Measurements from ENCODE around the gene MALL. TPM values are rescaled to one million over a fixed set of nuclear protein-coding genes. Genes with fewer than 3 reads are reported as not detected.

MALL gene
- total and polyA plus RNA-seq, 2 donors = 1.2 to 7.7 TPM

DNA sequence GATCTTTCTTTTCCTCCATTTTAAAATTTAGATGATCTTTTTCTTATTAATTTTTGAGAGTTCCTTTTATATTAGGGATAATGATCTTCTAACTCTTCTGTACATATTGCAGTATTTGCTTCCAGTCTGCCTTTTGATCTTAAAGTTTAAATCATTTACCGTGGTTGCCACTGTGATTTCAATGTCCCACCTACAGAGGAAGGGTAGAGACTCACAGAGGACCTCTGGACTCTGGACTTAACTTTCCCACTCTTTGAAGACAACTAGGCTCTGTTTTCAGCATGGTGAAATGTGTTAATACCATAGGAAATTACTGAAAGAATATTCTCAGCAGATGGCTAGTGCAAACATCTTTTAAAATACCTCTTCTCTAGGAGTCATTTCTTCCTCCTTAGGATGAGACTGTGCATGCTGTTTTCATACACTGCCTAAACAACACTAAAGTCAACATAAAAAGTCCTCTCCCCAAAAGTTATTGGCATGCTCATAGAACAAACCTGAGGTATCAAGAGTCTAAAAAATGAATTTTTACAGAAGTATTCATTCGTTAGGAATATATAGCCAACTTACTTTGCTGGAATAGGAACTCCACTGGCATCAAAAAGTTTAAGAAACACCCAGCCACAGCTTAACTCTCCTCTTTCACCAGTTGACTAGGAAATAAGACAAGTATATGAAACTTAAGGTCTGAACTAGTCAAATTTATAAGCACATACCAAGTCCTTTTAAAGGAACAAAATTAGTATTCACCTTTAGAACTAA lies 30.7 kb upstream of the MALL start:
- no peak for DNase-seq (ENCODE audit: low read depth in 6 of 9, low spot score in 9 of 9)
- no peaks in the 10 kb centered on the region for H3K4me1 ChIP-seq (ENCODE audit: control insufficient read depth in 2 of 2, insufficient read depth in 2 of 2, low read length in 2 of 2)
- no peak overlapping the region for H3K4me3 ChIP-seq (ENCODE audit: low read length in 2 of 2)
- no peak overlapping the region for H3K27ac ChIP-seq (ENCODE audit: low read depth in 1 of 2, low read length in 1 of 2)
- no peaks in the 10 kb centered on the region for H3K36me3 ChIP-seq (ENCODE audit: control insufficient read depth in 2 of 2, insufficient read depth in 2 of 2, low read length in 1 of 2)
- H3K27me3 ChIP-seq (ENCODE audit: control insufficient read depth in 2 of 2, insufficient read depth in 1 of 2, low read length in 1 of 2) = no peaks in the 10 kb centered on the region
- WGBS = 96% methylated on average over 2 of the region's 2 CpGs
- H3K9me3 ChIP-seq (ENCODE audit: control insufficient read depth in 2 of 2, insufficient read depth in 1 of 2, low read length in 1 of 2) = no peaks in the 10 kb centered on the region

DNA sequence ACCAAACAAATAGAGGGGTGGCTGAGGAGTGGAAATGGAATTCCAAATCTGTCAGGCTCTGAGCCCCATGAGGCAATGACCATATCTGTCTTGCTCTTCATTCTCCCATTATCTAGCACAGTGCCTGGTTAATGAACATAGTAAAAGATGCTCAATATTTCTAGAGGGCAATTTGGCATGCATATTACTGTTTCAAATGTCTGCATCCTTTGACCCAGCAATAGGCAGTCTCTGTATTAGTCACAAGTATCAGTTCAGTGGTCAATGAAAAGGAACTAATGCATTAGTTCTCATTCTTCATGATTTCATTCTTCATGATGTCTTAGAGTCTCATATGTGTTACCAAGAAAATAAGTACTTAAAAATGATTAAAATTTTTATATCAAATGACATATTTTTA lies 28.4 kb upstream of the MALL start:
- Histone ChIP-seq H3K27ac (ENCODE audit: low read depth in 1 of 2, low read length in 1 of 2) (no peak overlapping the region), H3K27me3 (ENCODE audit: control insufficient read depth in 2 of 2, insufficient read depth in 1 of 2, low read length in 1 of 2) (no peaks in the 10 kb centered on the region), H3K9me3 (ENCODE audit: control insufficient read depth in 2 of 2, insufficient read depth in 1 of 2, low read length in 1 of 2) (no peaks in the 10 kb centered on the region), H3K4me1 (ENCODE audit: control insufficient read depth in 2 of 2, insufficient read depth in 2 of 2, low read length in 2 of 2) (no peaks in the 10 kb centered on the region), H3K36me3 (ENCODE audit: control insufficient read depth in 2 of 2, insufficient read depth in 2 of 2, low read length in 1 of 2) (no peaks in the 10 kb centered on the region), H3K4me3 (ENCODE audit: low read length in 2 of 2) (no peak overlapping the region)
- DNase-seq (ENCODE audit: low read depth in 6 of 9, low spot score in 9 of 9) = no peak

DNA sequence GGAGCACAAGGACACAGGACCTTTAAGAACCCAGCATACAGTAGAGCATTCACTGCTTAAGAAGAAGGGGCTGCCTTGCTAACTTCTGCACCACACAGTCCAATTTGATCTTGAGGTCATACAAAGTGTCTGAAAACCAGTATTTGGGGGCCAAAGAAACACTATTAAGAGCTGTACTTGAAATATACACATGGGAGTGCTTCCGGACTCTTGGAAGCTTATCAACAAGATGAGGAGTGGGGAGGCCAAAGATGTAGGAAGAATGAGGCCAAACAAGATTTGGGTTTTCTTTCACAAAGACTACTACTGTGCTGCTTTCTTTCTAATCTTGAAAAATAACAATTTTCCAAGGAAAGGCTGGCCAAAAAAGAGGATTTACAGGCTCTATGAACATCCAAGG lies 24.8 kb upstream of the MALL start:
- H3K27ac ChIP-seq (ENCODE audit: low read depth in 1 of 2, low read length in 1 of 2) = no peak overlapping the region
- no peaks in the 10 kb centered on the region for H3K27me3 ChIP-seq (ENCODE audit: control insufficient read depth in 2 of 2, insufficient read depth in 1 of 2, low read length in 1 of 2)
- H3K9me3 ChIP-seq (ENCODE audit: control insufficient read depth in 2 of 2, insufficient read depth in 1 of 2, low read length in 1 of 2) = no peaks in the 10 kb centered on the region
- whole genome bisulfite sequencing = 95% methylated on average over 1 of the region's 1 CpG
- DNase-seq (ENCODE audit: low read depth in 6 of 9, low spot score in 9 of 9) = no peak
- no peaks in the 10 kb centered on the region for H3K36me3 ChIP-seq (ENCODE audit: control insufficient read depth in 2 of 2, insufficient read depth in 2 of 2, low read length in 1 of 2)
- H3K4me1 ChIP-seq (ENCODE audit: control insufficient read depth in 2 of 2, insufficient read depth in 2 of 2, low read length in 2 of 2) = no peaks in the 10 kb centered on the region
- H3K4me3 ChIP-seq (ENCODE audit: low read length in 2 of 2) = no peak overlapping the region

DNA sequence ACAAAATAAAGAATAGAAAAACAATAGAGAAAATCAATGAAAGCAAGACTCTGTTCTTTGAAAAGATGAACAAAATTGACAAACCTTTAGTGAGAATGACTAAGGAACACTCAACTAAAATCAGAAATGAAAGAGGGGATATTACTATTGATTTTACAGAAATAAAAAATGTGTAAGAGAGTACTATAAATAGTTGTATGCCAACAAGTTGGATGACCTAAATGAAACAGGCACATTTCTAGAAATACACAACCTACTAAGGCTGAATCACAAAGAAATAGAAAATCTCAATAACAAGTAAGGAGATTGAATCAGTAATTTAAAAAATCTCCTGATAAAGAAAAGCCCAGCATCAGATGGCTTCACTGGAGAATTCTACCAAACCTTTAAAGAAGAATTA lies 18.4 kb upstream of the MALL start:
- Histone ChIP-seq H3K36me3 (ENCODE audit: control insufficient read depth in 2 of 2, insufficient read depth in 2 of 2, low read length in 1 of 2) (no peaks in the 10 kb centered on the region), H3K27me3 (ENCODE audit: control insufficient read depth in 2 of 2, insufficient read depth in 1 of 2, low read length in 1 of 2) (no peaks in the 10 kb centered on the region), H3K4me3 (ENCODE audit: low read length in 2 of 2) (no peak overlapping the region), H3K9me3 (ENCODE audit: control insufficient read depth in 2 of 2, insufficient read depth in 1 of 2, low read length in 1 of 2) (no peaks in the 10 kb centered on the region), H3K4me1 (ENCODE audit: control insufficient read depth in 2 of 2, insufficient read depth in 2 of 2, low read length in 2 of 2) (no peaks in the 10 kb centered on the region), H3K27ac (ENCODE audit: low read depth in 1 of 2, low read length in 1 of 2) (no peak overlapping the region)
- DNase-seq (ENCODE audit: low read depth in 6 of 9, low spot score in 9 of 9) = no peak

DNA sequence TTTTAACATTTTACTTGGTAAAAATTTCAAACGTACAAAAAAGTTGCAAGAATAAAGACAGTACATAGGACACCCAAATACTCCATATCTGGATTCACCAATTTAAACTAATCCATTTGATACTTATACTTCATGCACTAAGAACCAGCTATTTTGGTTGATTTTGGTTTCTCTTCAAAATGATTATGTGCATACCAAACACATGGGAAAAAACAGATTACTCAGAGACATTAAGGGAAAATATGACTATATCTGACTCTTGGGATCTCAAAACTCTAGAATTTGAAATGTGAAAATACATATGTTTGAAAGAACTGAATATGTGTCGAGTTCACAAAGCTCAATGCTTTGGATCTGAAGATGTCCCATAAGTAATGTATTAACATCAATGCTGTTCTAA lies 15.5 kb upstream of the MALL start:
- Histone ChIP-seq H3K27me3 (ENCODE audit: control insufficient read depth in 2 of 2, insufficient read depth in 1 of 2, low read length in 1 of 2) (no peaks in the 10 kb centered on the region), H3K4me3 (ENCODE audit: low read length in 2 of 2) (no peak overlapping the region), H3K36me3 (ENCODE audit: control insufficient read depth in 2 of 2, insufficient read depth in 2 of 2, low read length in 1 of 2) (no peaks in the 10 kb centered on the region), H3K27ac (ENCODE audit: low read depth in 1 of 2, low read length in 1 of 2) (no peak overlapping the region), H3K9me3 (ENCODE audit: control insufficient read depth in 2 of 2, insufficient read depth in 1 of 2, low read length in 1 of 2) (no peaks in the 10 kb centered on the region), H3K4me1 (ENCODE audit: control insufficient read depth in 2 of 2, insufficient read depth in 2 of 2, low read length in 2 of 2) (no peaks in the 10 kb centered on the region)
- WGBS = 96% methylated on average over 2 of the region's 2 CpGs
- no peak for DNase-seq (ENCODE audit: low read depth in 6 of 9, low spot score in 9 of 9)

DNA sequence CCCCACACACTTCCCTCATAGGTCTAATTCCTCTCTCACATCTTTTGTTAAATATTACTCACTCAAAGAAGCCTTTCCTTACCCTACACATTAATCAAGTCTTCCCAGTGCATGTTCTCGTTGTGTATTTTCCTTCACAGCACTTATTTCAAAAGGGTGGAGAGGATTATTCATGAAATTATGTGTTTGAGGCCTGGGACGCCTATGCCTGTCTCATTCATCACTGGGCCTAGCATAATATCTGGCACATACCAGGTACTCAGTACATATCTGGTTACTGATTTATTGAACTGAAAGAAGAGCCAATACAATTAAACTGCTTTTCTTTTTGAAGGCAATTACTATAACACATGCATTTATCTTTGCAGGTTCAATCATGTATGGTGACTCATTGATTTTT lies 15.1 kb upstream of the MALL start:
- no peak overlapping the region for H3K4me3 ChIP-seq (ENCODE audit: low read length in 2 of 2)
- H3K9me3 ChIP-seq (ENCODE audit: control insufficient read depth in 2 of 2, insufficient read depth in 1 of 2, low read length in 1 of 2) = no peaks in the 10 kb centered on the region
- H3K27ac ChIP-seq (ENCODE audit: low read depth in 1 of 2, low read length in 1 of 2) = no peak overlapping the region
- 96% methylated on average over 2 of the region's 2 CpGs for WGBS
- no peaks in the 10 kb centered on the region for H3K4me1 ChIP-seq (ENCODE audit: control insufficient read depth in 2 of 2, insufficient read depth in 2 of 2, low read length in 2 of 2)
- no peaks in the 10 kb centered on the region for H3K36me3 ChIP-seq (ENCODE audit: control insufficient read depth in 2 of 2, insufficient read depth in 2 of 2, low read length in 1 of 2)
- H3K27me3 ChIP-seq (ENCODE audit: control insufficient read depth in 2 of 2, insufficient read depth in 1 of 2, low read length in 1 of 2) = no peaks in the 10 kb centered on the region
- no peak for DNase-seq (ENCODE audit: low read depth in 6 of 9, low spot score in 9 of 9)

DNA sequence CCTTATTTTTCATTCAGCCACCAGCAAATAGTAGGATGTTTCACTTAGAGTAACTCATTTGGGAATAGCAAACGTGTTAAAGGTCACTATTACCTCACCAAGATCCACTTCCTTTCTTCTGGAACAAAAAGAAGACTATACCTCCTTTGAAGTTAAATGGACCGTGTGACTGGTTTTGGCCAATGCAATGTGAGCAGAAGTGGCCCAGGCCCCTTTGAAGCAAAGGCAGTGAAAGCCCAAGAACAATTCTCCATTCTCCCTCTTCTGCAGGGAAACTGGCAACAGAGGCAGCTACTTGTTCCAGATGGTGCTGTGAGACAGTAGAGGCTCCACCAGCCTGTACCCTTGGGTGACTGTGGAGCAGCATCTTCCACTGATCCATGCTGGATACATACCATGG lies 11.3 kb upstream of the MALL start:
- H3K36me3 ChIP-seq (ENCODE audit: control insufficient read depth in 2 of 2, insufficient read depth in 2 of 2, low read length in 1 of 2) = no peaks in the 10 kb centered on the region
- no peaks in the 10 kb centered on the region for H3K4me1 ChIP-seq (ENCODE audit: control insufficient read depth in 2 of 2, insufficient read depth in 2 of 2, low read length in 2 of 2)
- WGBS = 91% methylated on average over 2 of the region's 2 CpGs
- no peaks in the 10 kb centered on the region for H3K9me3 ChIP-seq (ENCODE audit: control insufficient read depth in 2 of 2, insufficient read depth in 1 of 2, low read length in 1 of 2)
- H3K4me3 ChIP-seq (ENCODE audit: low read length in 2 of 2) = no peak overlapping the region
- no peak for DNase-seq (ENCODE audit: low read depth in 6 of 9, low spot score in 9 of 9)
- H3K27me3 ChIP-seq (ENCODE audit: control insufficient read depth in 2 of 2, insufficient read depth in 1 of 2, low read length in 1 of 2) = no peaks in the 10 kb centered on the region
- no peak overlapping the region for H3K27ac ChIP-seq (ENCODE audit: low read depth in 1 of 2, low read length in 1 of 2)

DNA sequence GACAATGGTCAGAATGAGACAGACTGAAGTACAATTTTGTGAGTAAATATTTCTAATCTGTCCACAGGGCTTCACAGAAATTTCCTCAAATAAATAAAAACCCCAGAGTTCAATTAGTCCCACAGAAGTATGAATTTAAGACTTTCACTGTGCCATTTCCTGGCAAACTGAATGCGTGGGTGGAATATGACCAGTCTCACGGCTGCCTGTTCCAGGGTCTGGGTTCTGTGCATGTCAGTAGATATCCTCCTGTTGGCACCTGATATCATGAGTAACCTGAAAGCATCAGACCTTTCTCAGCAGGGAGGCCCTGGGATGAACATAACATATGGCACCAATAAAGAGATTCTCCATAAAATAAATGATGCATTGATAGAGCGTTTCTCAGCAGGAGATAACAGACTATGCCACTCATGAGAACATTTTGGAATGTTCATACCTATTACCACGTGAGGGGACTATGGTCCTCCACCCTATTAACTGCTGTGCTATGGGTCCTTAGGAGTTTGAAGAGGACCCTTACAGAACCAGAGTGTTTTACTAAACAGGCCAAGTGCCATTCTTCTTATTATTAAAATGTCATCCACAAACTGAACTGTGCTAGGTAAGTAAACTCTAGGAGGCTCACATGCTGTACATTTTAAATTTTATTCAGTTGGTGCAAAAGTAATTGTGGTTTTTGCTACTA lies 10.6 kb upstream of the MALL start:
- no peaks in the 10 kb centered on the region for H3K36me3 ChIP-seq (ENCODE audit: control insufficient read depth in 2 of 2, insufficient read depth in 2 of 2, low read length in 1 of 2)
- H3K4me1 ChIP-seq (ENCODE audit: control insufficient read depth in 2 of 2, insufficient read depth in 2 of 2, low read length in 2 of 2) = no peaks in the 10 kb centered on the region
- no peaks in the 10 kb centered on the region for H3K9me3 ChIP-seq (ENCODE audit: control insufficient read depth in 2 of 2, insufficient read depth in 1 of 2, low read length in 1 of 2)
- DNase-seq (ENCODE audit: low read depth in 6 of 9, low spot score in 9 of 9) = no peak
- 95% methylated on average over 4 of the region's 4 CpGs for WGBS
- no peaks in the 10 kb centered on the region for H3K27me3 ChIP-seq (ENCODE audit: control insufficient read depth in 2 of 2, insufficient read depth in 1 of 2, low read length in 1 of 2)
- H3K27ac ChIP-seq (ENCODE audit: low read depth in 1 of 2, low read length in 1 of 2) = no peak overlapping the region
- H3K4me3 ChIP-seq (ENCODE audit: low read length in 2 of 2) = no peak overlapping the region

DNA sequence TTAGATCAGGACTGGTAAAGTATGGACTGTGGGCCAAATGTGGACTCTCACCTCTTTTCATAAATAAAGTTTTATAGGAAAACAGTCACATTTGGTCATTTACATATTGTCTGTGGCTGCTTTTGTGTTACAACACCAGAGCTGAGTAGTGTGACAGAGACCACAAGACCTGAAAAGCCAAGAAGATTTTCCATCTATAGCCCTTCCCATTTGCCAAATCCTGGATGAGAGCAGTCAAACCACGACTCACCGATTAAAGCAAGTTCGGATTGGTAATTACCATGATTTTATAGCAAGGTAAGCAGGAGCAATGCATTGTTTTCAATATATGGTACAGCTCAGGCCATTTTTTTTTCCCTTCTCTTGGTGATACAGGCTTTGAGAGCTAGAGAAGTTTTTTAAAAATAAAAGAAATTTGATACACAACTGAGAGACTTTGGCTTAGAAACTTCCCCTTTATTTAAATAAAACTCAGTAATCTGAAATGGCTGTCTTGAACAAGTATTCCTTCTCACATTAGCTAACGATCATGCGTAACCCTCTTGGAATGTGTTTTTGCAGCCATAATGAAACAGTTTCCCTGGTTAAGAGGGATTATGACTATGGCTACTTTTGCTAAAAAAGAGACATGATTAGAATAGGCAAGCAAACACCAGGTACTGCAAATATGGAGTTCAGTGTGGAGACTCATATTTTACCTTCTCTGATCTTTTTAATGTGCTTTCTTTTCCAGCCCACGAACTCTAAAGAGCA lies 9.5 kb upstream of the MALL start:
- no peak for DNase-seq (ENCODE audit: low read depth in 6 of 9, low spot score in 9 of 9)
- H3K36me3 ChIP-seq (ENCODE audit: control insufficient read depth in 2 of 2, insufficient read depth in 2 of 2, low read length in 1 of 2) = no peaks in the 10 kb centered on the region
- H3K4me1 ChIP-seq (ENCODE audit: control insufficient read depth in 2 of 2, insufficient read depth in 2 of 2, low read length in 2 of 2) = no peaks in the 10 kb centered on the region
- WGBS = 95% methylated on average over 6 of the region's 6 CpGs
- no peak overlapping the region for H3K27ac ChIP-seq (ENCODE audit: low read depth in 1 of 2, low read length in 1 of 2)
- no peaks in the 10 kb centered on the region for H3K27me3 ChIP-seq (ENCODE audit: control insufficient read depth in 2 of 2, insufficient read depth in 1 of 2, low read length in 1 of 2)
- H3K9me3 ChIP-seq (ENCODE audit: control insufficient read depth in 2 of 2, insufficient read depth in 1 of 2, low read length in 1 of 2) = no peaks in the 10 kb centered on the region
- no peak overlapping the region for H3K4me3 ChIP-seq (ENCODE audit: low read length in 2 of 2)

All from thymus (tissue), 11 donors.